HG03064 (cell line): ENCODE data around the gene RETREG2.
A peak's percentile ranks its signal among the peaks of the same experiment; 100 is the strongest.

Source experiments
- ATAC-seq: cut with Tn5 transposase; IDR thresholded peaks from one replicate; pipeline ENCODE4 v1.9.1; 2021; ENCODE audit warnings: low read depth; ENCODE audit not compliant: unreplicated experiment

Gene RETREG2

GRCh38 chr2:219213026-219213415 is 34.9 kb downstream of the RETREG2 start:
- no peak for ATAC-seq

GRCh38 chr2:219213486-219214071 is 35.5 kb downstream of the RETREG2 start:
- ATAC-seq, result no peak

- no peak for ATAC-seq
Measured at GRCh38 chr2:219214141-219214540, 36.1 kb downstream of the RETREG2 start.

- no peak for ATAC-seq
Measured at GRCh38 chr2:219214786-219215185, 36.7 kb downstream of the RETREG2 start.

GRCh38 chr2:219215871-219216534 is 37.9 kb downstream of the RETREG2 start:
- ATAC-seq, result no peak

- ATAC-seq, result no peak
Measured at GRCh38 chr2:219216535-219216915, 38.5 kb downstream of the RETREG2 start.

- peak; percentile 17 for ATAC-seq
Measured at GRCh38 chr2:219218217-219218731, 40.2 kb downstream of the RETREG2 start.

GRCh38 chr2:219218732-219219701 is 40.9 kb downstream of the RETREG2 start, which contains the start of gene ABCB6:
Gene ABCB6 (minus strand): TSS chr2:219218958. CDS start chr2:219218673, 285 bp downstream.
- ATAC-seq, result peak; percentile 72

GRCh38 chr2:219219784-219220532 is 41.9 kb downstream of the RETREG2 start:
- ATAC-seq, result no peak

- no peak for ATAC-seq
Measured at GRCh38 chr2:219220652-219221402, 42.8 kb downstream of the RETREG2 start.

- no peak for ATAC-seq
Measured at GRCh38 chr2:219221957-219222518, 44.0 kb downstream of the RETREG2 start.

- no peak for ATAC-seq
Measured at GRCh38 chr2:219223831-219224610, 45.9 kb downstream of the RETREG2 start.

GRCh38 chr2:219225350-219225749 is 47.3 kb downstream of the RETREG2 start:
- no peak for ATAC-seq

- no peak for ATAC-seq
Measured at GRCh38 chr2:219228041-219228910, 50.2 kb downstream of the RETREG2 start.

GRCh38 chr2:219228911-219229304 is 50.8 kb downstream of the RETREG2 start:
- no peak for ATAC-seq

GRCh38 chr2:219229305-219230058 is 51.4 kb downstream of the RETREG2 start, which contains the start of the genes ANKZF1 and ATG9A:
Gene ANKZF1 (plus strand): TSS chr2:219229806. CDS start chr2:219230258, 452 bp downstream.
Gene ATG9A (minus strand): TSS chr2:219229636. CDS start chr2:219228024, 1,612 bp downstream.
- ATAC-seq, result peak; percentile 95
